Ishikawa (cell line): Measurements from ENCODE around the gene CLASP1.

Experiments used
- CEBPB ChIP-seq: IDR thresholded peaks from 2 replicates; pipeline ENCODE4 v1.6.1; 2012
- CREB1 ChIP-seq: IDR thresholded peaks from 2 replicates; pipeline ENCODE4 v1.6.1; 2012; ENCODE audit warnings: low read depth
- EGR1 ChIP-seq: IDR thresholded peaks from 2 replicates; pipeline ENCODE4 v1.6.1; 2012
- EP300 ChIP-seq: IDR thresholded peaks from 2 replicates; pipeline ENCODE4 v1.6.1; 2012; ENCODE audit warnings: borderline replicate concordance
- FOXM1 ChIP-seq: IDR thresholded peaks from 2 replicates; pipeline ENCODE4 v1.6.1; 2012; ENCODE audit warnings: low read depth, borderline replicate concordance
- NFIC ChIP-seq: IDR thresholded peaks from 2 replicates; pipeline ENCODE4 v1.6.1; 2012
- RAD21 ChIP-seq: IDR thresholded peaks from 2 replicates; pipeline ENCODE4 v1.6.1; 2012; ENCODE audit warnings: low read depth
- TAF1 ChIP-seq: IDR thresholded peaks from 2 replicates; pipeline ENCODE4 v1.6.1; 2012; ENCODE audit warnings: low read depth, mild to moderate bottlenecking
- TCF12 ChIP-seq: IDR thresholded peaks from 2 replicates; pipeline ENCODE4 v1.6.1; 2012; ENCODE audit warnings: low read depth
- TEAD4 ChIP-seq: IDR thresholded peaks from 2 replicates; pipeline ENCODE4 v1.6.1; 2012
- YY1 ChIP-seq: IDR thresholded peaks from 2 replicates; pipeline ENCODE4 v1.6.1; 2012; ENCODE audit warnings: low read depth
- ZBTB7A ChIP-seq: IDR thresholded peaks from 2 replicates; pipeline ENCODE4 v1.6.1; 2012; ENCODE audit warnings: low read depth
- TF ChIP-seq, protein P1 (sequence below): IDR thresholded peaks from 2 replicates; pipeline ENCODE4 v1.6.1; 2012
- TF ChIP-seq, protein P2 (sequence below): IDR thresholded peaks from 2 replicates; pipeline ENCODE4 v1.6.1; 2012; ENCODE audit warnings: low read depth, mild to moderate bottlenecking
- TF ChIP-seq, protein P3 (sequence below): IDR thresholded peaks from 2 replicates; pipeline ENCODE4 v1.6.1; 2012

CLASP1 gene

DNA sequence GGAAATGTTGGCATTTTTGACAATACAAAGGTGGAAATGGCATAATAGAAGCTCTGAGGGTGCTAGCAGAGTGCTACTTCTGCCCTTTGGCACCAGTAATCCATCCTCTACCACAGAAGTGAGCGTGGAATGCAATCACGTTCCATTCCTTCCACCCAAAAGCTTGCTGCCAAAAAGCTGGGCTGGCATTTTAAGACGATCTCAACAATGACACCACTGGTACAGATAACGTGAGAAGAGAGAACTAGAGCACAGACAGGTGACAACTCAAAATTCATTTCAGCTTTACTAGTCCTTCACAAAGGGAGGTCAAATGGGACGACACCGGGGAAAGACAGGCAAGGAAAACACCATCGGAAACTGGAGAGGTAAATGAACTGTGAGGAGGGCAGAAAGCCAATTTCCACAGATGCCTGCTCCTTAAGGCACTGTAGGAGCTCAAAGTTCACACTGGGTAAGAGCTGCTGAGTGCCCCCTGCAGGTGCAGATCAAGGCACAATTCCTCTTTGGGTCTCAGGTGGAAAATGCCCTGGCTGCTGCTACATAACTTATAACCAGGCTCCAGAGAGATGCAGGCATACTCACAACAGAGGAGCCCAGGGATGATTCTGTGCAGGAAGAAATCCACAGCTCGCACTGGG is 169.3 kb downstream of the CLASP1 start:
- TF ChIP-seq, protein P1, sequence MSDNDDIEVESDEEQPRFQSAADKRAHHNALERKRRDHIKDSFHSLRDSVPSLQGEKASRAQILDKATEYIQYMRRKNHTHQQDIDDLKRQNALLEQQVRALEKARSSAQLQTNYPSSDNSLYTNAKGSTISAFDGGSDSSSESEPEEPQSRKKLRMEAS: peak; percentile 46; the same call in 1 of the 2 replicates
- TF ChIP-seq YY1 (no peak), TEAD4 (peak; percentile 49), RAD21 (peak; percentile 50), NFIC (peak; percentile 82), TCF12 (peak; percentile 34), CREB1 (no peak)
- TF ChIP-seq, protein P2, sequence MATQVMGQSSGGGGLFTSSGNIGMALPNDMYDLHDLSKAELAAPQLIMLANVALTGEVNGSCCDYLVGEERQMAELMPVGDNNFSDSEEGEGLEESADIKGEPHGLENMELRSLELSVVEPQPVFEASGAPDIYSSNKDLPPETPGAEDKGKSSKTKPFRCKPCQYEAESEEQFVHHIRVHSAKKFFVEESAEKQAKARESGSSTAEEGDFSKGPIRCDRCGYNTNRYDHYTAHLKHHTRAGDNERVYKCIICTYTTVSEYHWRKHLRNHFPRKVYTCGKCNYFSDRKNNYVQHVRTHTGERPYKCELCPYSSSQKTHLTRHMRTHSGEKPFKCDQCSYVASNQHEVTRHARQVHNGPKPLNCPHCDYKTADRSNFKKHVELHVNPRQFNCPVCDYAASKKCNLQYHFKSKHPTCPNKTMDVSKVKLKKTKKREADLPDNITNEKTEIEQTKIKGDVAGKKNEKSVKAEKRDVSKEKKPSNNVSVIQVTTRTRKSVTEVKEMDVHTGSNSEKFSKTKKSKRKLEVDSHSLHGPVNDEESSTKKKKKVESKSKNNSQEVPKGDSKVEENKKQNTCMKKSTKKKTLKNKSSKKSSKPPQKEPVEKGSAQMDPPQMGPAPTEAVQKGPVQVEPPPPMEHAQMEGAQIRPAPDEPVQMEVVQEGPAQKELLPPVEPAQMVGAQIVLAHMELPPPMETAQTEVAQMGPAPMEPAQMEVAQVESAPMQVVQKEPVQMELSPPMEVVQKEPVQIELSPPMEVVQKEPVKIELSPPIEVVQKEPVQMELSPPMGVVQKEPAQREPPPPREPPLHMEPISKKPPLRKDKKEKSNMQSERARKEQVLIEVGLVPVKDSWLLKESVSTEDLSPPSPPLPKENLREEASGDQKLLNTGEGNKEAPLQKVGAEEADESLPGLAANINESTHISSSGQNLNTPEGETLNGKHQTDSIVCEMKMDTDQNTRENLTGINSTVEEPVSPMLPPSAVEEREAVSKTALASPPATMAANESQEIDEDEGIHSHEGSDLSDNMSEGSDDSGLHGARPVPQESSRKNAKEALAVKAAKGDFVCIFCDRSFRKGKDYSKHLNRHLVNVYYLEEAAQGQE: no peak

GRCh38 chr2:121478996-121479745 is 170.1 kb downstream of the CLASP1 start:
- no peak for TF ChIP-seq NFIC
- TF ChIP-seq RAD21: no peak
- TF ChIP-seq EP300: no peak
- no peak for TF ChIP-seq ZBTB7A
- TF ChIP-seq, protein P2: no peak
- TF ChIP-seq, protein P1: no peak
- TF ChIP-seq FOXM1: no peak
- TF ChIP-seq YY1: no peak
- TF ChIP-seq EGR1: no peak
- no peak for TF ChIP-seq CREB1

DNA sequence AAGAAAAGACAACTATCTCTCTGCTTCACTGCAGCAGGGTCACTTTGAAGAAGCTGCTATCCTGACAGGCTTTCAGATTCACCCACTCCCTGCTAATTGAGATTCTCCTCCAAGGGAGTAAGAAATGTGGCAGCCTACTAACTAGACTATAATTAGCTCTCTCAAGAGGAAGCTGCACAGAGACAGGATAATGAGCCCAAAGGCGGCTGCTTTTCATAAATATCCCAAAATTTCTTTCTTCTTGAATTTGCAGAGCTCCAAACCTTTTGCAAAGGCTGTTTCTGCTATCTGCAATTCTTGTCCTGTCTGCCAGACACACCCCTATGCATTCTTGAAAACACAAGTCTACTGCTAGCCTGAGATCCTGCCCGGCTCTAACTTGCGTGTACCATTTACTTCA is 172.6 kb downstream of the CLASP1 start:
- TF ChIP-seq FOXM1 (no peak), YY1 (no peak), TEAD4 (no peak), TAF1 (no peak), RAD21 (no peak), TCF12 (no peak), EP300 (no peak), ZBTB7A (no peak), CEBPB (no peak), EGR1 (no peak), CREB1 (no peak), NFIC (no peak)
- TF ChIP-seq, protein P3, sequence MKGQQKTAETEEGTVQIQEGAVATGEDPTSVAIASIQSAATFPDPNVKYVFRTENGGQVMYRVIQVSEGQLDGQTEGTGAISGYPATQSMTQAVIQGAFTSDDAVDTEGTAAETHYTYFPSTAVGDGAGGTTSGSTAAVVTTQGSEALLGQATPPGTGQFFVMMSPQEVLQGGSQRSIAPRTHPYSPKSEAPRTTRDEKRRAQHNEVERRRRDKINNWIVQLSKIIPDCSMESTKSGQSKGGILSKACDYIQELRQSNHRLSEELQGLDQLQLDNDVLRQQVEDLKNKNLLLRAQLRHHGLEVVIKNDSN: no peak
- TF ChIP-seq, protein P1: no peak
- TF ChIP-seq, protein P2: no peak

DNA sequence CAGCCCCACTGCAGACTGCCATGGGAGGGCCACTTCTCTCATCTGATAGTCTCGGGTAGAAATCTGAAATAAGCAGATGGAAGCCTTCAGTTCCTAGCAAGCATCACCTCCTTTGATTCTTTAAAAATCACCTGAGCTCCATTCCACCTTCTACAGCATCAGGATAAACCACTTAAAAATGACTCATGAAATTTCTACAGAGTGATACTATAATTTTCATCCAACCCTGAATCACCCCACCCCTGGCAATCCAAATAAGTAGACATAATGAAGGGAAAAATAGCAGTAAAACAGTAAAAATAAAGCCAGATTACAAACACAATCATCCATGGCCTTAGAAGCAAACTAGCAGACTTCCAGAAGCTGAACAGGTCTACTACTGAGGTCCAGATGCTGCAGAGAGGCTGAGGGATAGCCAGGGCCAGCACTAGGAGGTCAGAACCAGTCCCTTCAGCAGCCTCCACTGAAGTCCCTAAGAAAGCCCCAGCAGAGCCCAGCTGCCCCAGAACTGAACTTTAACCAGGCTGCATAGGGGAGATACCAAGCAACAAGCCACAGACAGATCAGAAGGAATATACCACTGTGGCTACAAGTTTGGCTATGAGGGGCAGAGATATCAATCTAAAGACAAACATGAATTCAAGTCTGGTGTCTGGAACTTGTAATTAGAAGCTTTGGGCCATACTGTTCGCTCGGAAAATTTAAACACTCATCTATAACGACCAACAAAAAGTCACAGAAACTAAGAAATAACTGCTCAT is 173.3 kb downstream of the CLASP1 start:
- TF ChIP-seq FOXM1 (no peak), EP300 (no peak), YY1 (no peak), ZBTB7A (no peak), RAD21 (no peak), CREB1 (no peak), TEAD4 (no peak), TCF12 (no peak), TAF1 (no peak), EGR1 (no peak), CEBPB (no peak), NFIC (no peak)
- TF ChIP-seq, protein P1: no peak
- TF ChIP-seq, protein P3: no peak
- TF ChIP-seq, protein P2: no peak
